Measurements from ENCODE around the gene LRRC52. TPM values are rescaled to one million over a fixed set of nuclear protein-coding genes. Genes with fewer than 3 reads are reported as not detected.

Gene LRRC52, protein sequence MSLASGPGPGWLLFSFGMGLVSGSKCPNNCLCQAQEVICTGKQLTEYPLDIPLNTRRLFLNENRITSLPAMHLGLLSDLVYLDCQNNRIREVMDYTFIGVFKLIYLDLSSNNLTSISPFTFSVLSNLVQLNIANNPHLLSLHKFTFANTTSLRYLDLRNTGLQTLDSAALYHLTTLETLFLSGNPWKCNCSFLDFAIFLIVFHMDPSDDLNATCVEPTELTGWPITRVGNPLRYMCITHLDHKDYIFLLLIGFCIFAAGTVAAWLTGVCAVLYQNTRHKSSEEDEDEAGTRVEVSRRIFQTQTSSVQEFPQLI
- total RNA-seq, result not detected in 2 replicates

DNA sequence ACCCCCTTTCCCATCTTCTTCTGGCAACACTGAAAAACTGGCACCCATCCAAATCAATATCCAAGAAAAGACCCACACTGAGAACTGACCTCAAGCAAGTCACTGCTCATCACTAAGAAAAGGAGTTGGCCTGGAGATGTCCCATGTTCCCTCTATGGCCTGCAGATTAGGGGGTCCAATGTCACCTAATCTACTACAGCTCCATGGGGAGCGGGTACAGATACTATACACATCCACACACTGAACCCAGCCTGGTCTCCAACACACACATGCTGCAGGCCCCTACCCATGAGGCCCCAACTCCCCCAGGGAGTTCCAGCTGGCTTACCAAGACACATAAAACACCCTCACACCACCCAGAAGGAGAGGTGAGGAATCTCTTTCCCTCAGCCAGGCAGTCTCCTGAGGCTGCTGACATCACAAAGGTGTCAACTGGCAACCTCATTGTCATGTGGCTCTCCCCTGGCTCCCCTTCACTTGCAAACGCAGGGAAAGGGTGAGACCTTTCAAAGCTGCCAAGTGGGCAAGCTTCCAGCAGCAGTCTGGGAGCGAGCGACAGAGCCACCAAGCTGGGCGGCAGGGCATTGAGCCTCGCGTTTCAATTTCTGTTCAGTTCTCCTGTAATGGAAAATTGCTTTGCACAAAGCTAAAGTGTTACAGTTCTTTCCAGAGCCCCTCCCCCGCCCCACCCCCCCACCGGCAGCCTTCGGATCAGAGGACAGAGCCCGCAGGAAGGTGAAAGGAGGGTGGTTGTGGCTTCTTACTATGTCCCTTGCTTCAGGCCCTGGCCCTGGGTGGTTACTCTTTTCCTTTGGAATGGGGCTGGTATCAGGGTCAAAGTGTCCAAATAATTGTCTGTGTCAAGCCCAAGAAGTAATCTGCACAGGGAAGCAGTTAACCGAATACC is at the start of gene LRRC52:
LRRC52 (plus strand) TSS at position 469 of the 907 bp plus-strand sequence; CDS start at position 766, 297 bp downstream.

Other genes with a start within 250 kb of the LRRC52 start
- gene LMX1A, start 187.3 kb upstream of the LRRC52 start, total RNA-seq, result not detected in 2 replicates
- gene RXRG, start 98.9 kb upstream of the LRRC52 start, total RNA-seq, result not detected in 2 replicates
- 169 and 174 TPM in 2 replicates for gene MGST3, start 87.2 kb downstream of the LRRC52 start, total RNA-seq
- gene ALDH9A1, start 154.6 kb downstream of the LRRC52 start, total RNA-seq, result 73.1 and 80.5 TPM in 2 replicates
- gene TMCO1, start 224.9 kb downstream of the LRRC52 start, total RNA-seq, result 49.5 and 55.0 TPM in 2 replicates